CD14-positive monocyte (primary cell): Measurements from ENCODE around the gene TOM1L2. TPM values are rescaled to one million over a fixed set of nuclear protein-coding genes. Genes with fewer than 3 reads are reported as not detected.

Source experiments
- DNase-seq, 3 donors: peaks; one replicate each; pipeline ENCODE4 v3.0.0-alpha.2; 2011 to 2022
- H2AFZ ChIP-seq: 2 replicates; pipeline ENCODE4 v1.6.0; 2012; ENCODE audit warnings: mild to moderate bottlenecking, low read depth, low read length, inconsistent platforms; ENCODE audit not compliant: insufficient read depth, poor library complexity, severe bottlenecking
- H3K27ac ChIP-seq, 2 donors: 1 replicate in 1 of 2; 2 replicates in 1 of 2; pipeline ENCODE4 v1.5.1; 2012 to 2013; ENCODE audit warnings: low read length in 2 of 2, control low read depth in 1 of 2, inconsistent platforms in 1 of 2, low read depth in 1 of 2, mild to moderate bottlenecking in 1 of 2
- H3K27me3 ChIP-seq, 2 donors: one replicate each; pipeline versions ENCODE4 v1.6.0 to v1.6.1; 2011 to 2013; ENCODE audit warnings: low read length in 2 of 2; ENCODE audit not compliant: control insufficient read depth in 2 of 2, insufficient read depth in 2 of 2
- H3K36me3 ChIP-seq, 2 donors: replicated peaks in 1 of 2; 1 replicate in 1 of 2; 2 replicates in 1 of 2; pipeline versions ENCODE4 v1.5.1 to v1.6.1; 2012 to 2013; ENCODE audit warnings: low read length in 2 of 2, control low read depth in 1 of 2, inconsistent platforms in 1 of 2, mild to moderate bottlenecking in 1 of 2; ENCODE audit not compliant: insufficient read depth in 2 of 2, control insufficient read depth in 1 of 2
- H3K4me1 ChIP-seq, 2 donors: 1 replicate in 1 of 2; 2 replicates in 1 of 2; pipeline versions ENCODE4 v1.5.1 to v1.6.1; 2012 to 2013; ENCODE audit warnings: low read length in 2 of 2, control low read depth in 1 of 2, inconsistent platforms in 1 of 2, mild to moderate bottlenecking in 1 of 2, moderate library complexity in 1 of 2; ENCODE audit not compliant: insufficient read depth in 2 of 2, control insufficient read depth in 1 of 2
- H3K4me2 ChIP-seq: replicated peaks from 2 replicates; pipeline ENCODE3; 2012; ENCODE audit warnings: low read length, moderate library complexity, mild to moderate bottlenecking; ENCODE audit not compliant: poor library complexity, severe bottlenecking; ENCODE audit errors: extremely low read depth
- H3K4me3 ChIP-seq, 3 experiments: fragments of 200-600 bp in 1 of 3; sonication (generic) in 1 of 3; replicated peaks in 1 of 3; 1 replicate in 2 of 3; 2 replicates in 1 of 3; pipeline ENCODE4 v1.5.1; 2011 to 2013; ENCODE audit warnings: low read length in 3 of 3, mild to moderate bottlenecking in 3 of 3, control low read depth in 2 of 3, low read depth in 2 of 3, inconsistent platforms in 1 of 3, moderate library complexity in 1 of 3
- H3K79me2 ChIP-seq: 2 replicates; pipeline ENCODE4 v1.6.0; 2012; ENCODE audit warnings: mild to moderate bottlenecking, control low read depth, inconsistent platforms, low read length, moderate library complexity; ENCODE audit not compliant: insufficient read depth
- H3K9ac ChIP-seq: 2 replicates; pipeline ENCODE4 v1.6.0; 2017; ENCODE audit warnings: low read length, mild to moderate bottlenecking; ENCODE audit not compliant: insufficient read depth, poor library complexity, severe bottlenecking
- H3K9me3 ChIP-seq, 2 donors: replicated peaks in 1 of 2; 1 replicate in 1 of 2; 2 replicates in 1 of 2; pipeline versions ENCODE4 v1.5.1 to v1.6.1; 2012 to 2013; ENCODE audit warnings: low read length in 2 of 2, control low read depth in 1 of 2; ENCODE audit not compliant: control insufficient read depth in 1 of 2, insufficient read depth in 1 of 2
- H4K20me1 ChIP-seq: 2 replicates; pipeline ENCODE4 v1.6.0; 2012; ENCODE audit warnings: mild to moderate bottlenecking, low read length, control low read depth, moderate library complexity; ENCODE audit not compliant: insufficient read depth
- H3K27ac Mint-ChIP-seq, 7 donors: one replicate each; pipeline ENCODE4 v1.8.0; 2020; ENCODE audit warnings: mild to moderate bottlenecking in 7 of 7, mixed read lengths in 7 of 7, moderate library complexity in 6 of 7, inconsistent platforms in 2 of 7
- H3K27me3 Mint-ChIP-seq, 3 donors: one replicate each; pipeline ENCODE4 v1.8.0; 2021 to 2022; ENCODE audit warnings: low read depth in 3 of 3, mild to moderate bottlenecking in 3 of 3, mixed read lengths in 3 of 3, moderate library complexity in 3 of 3, inconsistent platforms in 1 of 3
- H3K36me3 Mint-ChIP-seq, 2 donors: one replicate each; pipeline ENCODE4 v1.8.0; 2020; ENCODE audit warnings: mixed read lengths in 2 of 2, inconsistent platforms in 1 of 2, mild to moderate bottlenecking in 1 of 2
- H3K4me1 Mint-ChIP-seq: one replicate; pipeline ENCODE4 v1.8.0; 2020; ENCODE audit warnings: mild to moderate bottlenecking, mixed read lengths
- H3K4me3 Mint-ChIP-seq, 2 donors: one replicate each; pipeline ENCODE4 v1.8.0; 2020; ENCODE audit warnings: mild to moderate bottlenecking in 2 of 2, mixed read lengths in 2 of 2, moderate library complexity in 1 of 2
- H3K9me3 Mint-ChIP-seq, 7 donors: one replicate each; pipeline ENCODE4 v1.8.0; 2020 to 2022; ENCODE audit warnings: mixed read lengths in 7 of 7, mild to moderate bottlenecking in 6 of 7, moderate library complexity in 6 of 7, inconsistent platforms in 2 of 7
- CTCF ChIP-seq: fragments of 200-600 bp; IDR thresholded peaks from one replicate; pipeline ENCODE4 v1.8.0; 2022; ENCODE audit warnings: antibody characterized with exemption, mild to moderate bottlenecking
- WGBS: methylation state at CpG from one replicate; pipeline ENCODE4 v1.1.5; 2013; ENCODE audit warnings: missing lambda C conversion rate; ENCODE audit not compliant: insufficient coverage; 5-methylcytosine and 5-hydroxymethylcytosine counted together
- intact Hi-C, 2 donors: fragments of 100-400 bp; cut with micrococcal nuclease; formaldehyde crosslinking; loops; one replicate each; pipeline versions ENCODE4 v1.15.0 to v1.15.1; 2023
- polyA plus RNA-seq, 3 donors: library from polyadenylated mRNA; depleted of rRNA in 1 of 3; unstranded in 2 of 3; stranded (reverse) in 1 of 3; fragments of 300-500 nt in 2 of 3; fragments of >200 nt in 1 of 3; fragmentation: Illumina TruSeq in 2 of 3; gene quantifications; 1 replicate in 2 of 3; 2 replicates in 1 of 3; pipeline ENCODE4 v1.2.3, GENCODE V29; 2012 to 2021

The TOM1L2 gene
- polyA plus RNA-seq, 3 donors, result 1.7 to 28.2 (median 2.8) TPM

- intact Hi-C loops, result loop anchor here in 1 of 2 donors (10.0 kb wide), 1 partner anchor 206 kb away; no protein-coding TSS in a partner anchor
- no peaks in the 10 kb centered on the region for H3K9me3 ChIP-seq
- H3K27me3 Mint-ChIP-seq, result peaks cover 0 to 1% (median 1%) of the 10 kb centered on the region in 3 donors
- no peak overlapping the region for H3K4me3 ChIP-seq
- H3K9ac ChIP-seq, result no peak overlapping the region
- peaks cover 64 to 84% of the 10 kb centered on the region in 2 donors for H3K36me3 Mint-ChIP-seq
- no peaks in the 10 kb centered on the region for H3K9me3 Mint-ChIP-seq
- no peaks in the 10 kb centered on the region for H3K27me3 ChIP-seq
- H3K4me3 Mint-ChIP-seq, result no peak overlapping the region
- 96% methylated on average over 5 of the region's 6 CpGs for WGBS
- peaks cover 11 to 12% of the 10 kb centered on the region in 2 donors for H3K4me1 ChIP-seq
- TF ChIP-seq CTCF, result no peak
- H3K27ac Mint-ChIP-seq, result peak overlapping the region in 3 of 7 donors; percentile 14 to 74 (median 58)
- DNase-seq, result no peak
- H3K4me1 Mint-ChIP-seq, result peaks cover 12% of the 10 kb centered on the region
- H3K79me2 ChIP-seq, result peaks cover 8% of the 10 kb centered on the region
- no peak overlapping the region for H3K27ac ChIP-seq
- H3K36me3 ChIP-seq, result peaks cover 68 to 88% of the 10 kb centered on the region in 2 donors
- H4K20me1 ChIP-seq, result peaks cover 13% of the 10 kb centered on the region
- no peak overlapping the region for H3K4me2 ChIP-seq
- H2AFZ ChIP-seq, result no peak overlapping the region
Observed at GRCh38 chr17:18020971-18021370, 48.8 kb upstream of the TOM1L2 start.

GRCh38 chr17:18019838-18020154 is 47.6 kb upstream of the TOM1L2 start:
- Mint-ChIP-seq H3K27ac (no peak overlapping the region), H3K36me3 (peaks cover 69 to 90% of the 10 kb centered on the region in 2 donors), H3K9me3 (no peaks in the 10 kb centered on the region), H3K4me3 (no peak overlapping the region), H3K4me1 (peaks cover under 1% of the 10 kb centered on the region), H3K27me3 (peaks cover 0 to 1% (median 0%) of the 10 kb centered on the region in 3 donors)
- H3K79me2 ChIP-seq, result peaks cover 3% of the 10 kb centered on the region
- no peak for TF ChIP-seq CTCF
- H3K4me2 ChIP-seq, result no peak overlapping the region
- no peak overlapping the region for H2AFZ ChIP-seq
- DNase-seq, result no peak
- H3K27ac ChIP-seq, result no peak overlapping the region
- no CpG with 5 or more reads among the region's 2 CpGs for WGBS
- peaks cover 79 to 96% of the 10 kb centered on the region in 2 donors for H3K36me3 ChIP-seq
- H3K9ac ChIP-seq, result no peak overlapping the region
- intact Hi-C loops, result loop anchor here in 1 of 2 donors (10.0 kb wide), 1 partner anchor 205 kb away; no protein-coding TSS in a partner anchor
- H4K20me1 ChIP-seq, result peaks cover 1% of the 10 kb centered on the region
- H3K4me3 ChIP-seq, result no peak overlapping the region
- no peaks in the 10 kb centered on the region for H3K9me3 ChIP-seq
- H3K27me3 ChIP-seq, result no peaks in the 10 kb centered on the region
- peaks cover 0 to under 1% of the 10 kb centered on the region in 2 donors for H3K4me1 ChIP-seq
